GM12878 (cell line): ENCODE measurements around the gene SPRY2. TPM values are rescaled to one million over a fixed set of nuclear protein-coding genes. Genes with fewer than 3 reads are reported as not detected.

ENCODE experiments used
- ATAC-seq: fragments of 200-7000 bp; cut with Tn5 transposase; 3 replicates; pipeline ENCODE4 v1.9.1; 2020; ENCODE audit warnings: mild to moderate bottlenecking, moderate library complexity
- BruUV-seq: library from RNA; stranded (reverse); fragments of 400-500 nt; replicated peaks from 2 replicates; lab custom pipeline; 2021; lab: Mats Ljungman, UMichigan
- CTCF ChIA-PET: fragments of 300-600 bp; sonication (Branson Sonifier 250); formaldehyde crosslinking; extraction: SDS; loops from one replicate; lab custom pipeline; 2021; ENCODE audit warnings: inconsistent platforms; lab: Yijun Ruan, JAX
- POLR2A ChIA-PET: fragments of 350-600 bp; formaldehyde crosslinking; extraction: SDS; loops from one replicate; lab custom pipeline; 2021; ENCODE audit warnings: inconsistent platforms; lab: Charles Lee
- RAD21 ChIA-PET: fragments of 300-600 bp; sonication (Branson Sonifier 250); formaldehyde crosslinking; loops from one replicate; lab custom pipeline; 2023; ENCODE audit warnings: antibody characterized with exemption; ENCODE audit not compliant: unreplicated experiment; lab: Charles Lee
- SMC1A ChIA-PET: fragments of 300-600 bp; sonication (Branson Sonifier 250); formaldehyde crosslinking; loops from one replicate; lab custom pipeline; 2023; ENCODE audit not compliant: unreplicated experiment, uncharacterized antibody; lab: Charles Lee
- DNase-seq: peaks from one replicate; pipeline ENCODE4 v3.0.0-alpha.2; 2011; ENCODE audit warnings: low read depth, low spot score
- FAIRE-seq: peaks from 3 replicates; lab custom pipeline; 2011; peaks lifted over from hg19 to GRCh38; lab: Jason Lieb, UNC
- H2AFZ ChIP-seq: 2 replicates; pipeline ENCODE4 v1.6.0; 2011; ENCODE audit warnings: low read depth, low read length, control low read depth; ENCODE audit not compliant: control insufficient read depth
- H3K27ac ChIP-seq: 2 replicates; pipeline ENCODE4 v1.5.1; 2011; ENCODE audit warnings: control low read depth; ENCODE audit not compliant: control insufficient read depth, insufficient read depth
- H3K27me3 ChIP-seq, 2 experiments: replicated peaks in 1 of 2; 2 replicates each; pipeline versions ENCODE4 v1.6.0 to v1.6.1; 2011; ENCODE audit warnings: low read length in 1 of 2; ENCODE audit not compliant: control insufficient read depth in 2 of 2, insufficient read depth in 2 of 2
- H3K36me3 ChIP-seq, 2 experiments: 2 replicates each; pipeline ENCODE4 v1.5.1; 2011; ENCODE audit warnings: low read length in 1 of 2; ENCODE audit not compliant: control insufficient read depth in 2 of 2, insufficient read depth in 2 of 2
- H3K4me1 ChIP-seq: 2 replicates; pipeline ENCODE4 v1.6.1; 2011; ENCODE audit warnings: mild to moderate bottlenecking, low read length, moderate library complexity, mixed read lengths; ENCODE audit not compliant: control insufficient read depth, insufficient read depth
- H3K4me2 ChIP-seq: 2 replicates; pipeline ENCODE4 v1.6.0; 2011; ENCODE audit warnings: control low read depth; ENCODE audit not compliant: control insufficient read depth, insufficient read depth
- H3K4me3 ChIP-seq: fragments of 200-600 bp; sonication (generic); 2 replicates; pipeline ENCODE4 v1.5.1; 2016
- H3K79me2 ChIP-seq: 2 replicates; pipeline ENCODE4 v1.6.0; 2011; ENCODE audit warnings: low read length; ENCODE audit not compliant: control insufficient read depth, insufficient read depth
- H3K9ac ChIP-seq: 2 replicates; pipeline ENCODE4 v1.8.0; 2011; ENCODE audit warnings: low read length, control low read depth, mixed read lengths; ENCODE audit not compliant: control insufficient read depth, insufficient read depth
- H3K9me3 ChIP-seq: replicated peaks from 3 replicates; pipeline ENCODE4 v1.5.1; 2011; ENCODE audit warnings: mild to moderate bottlenecking, low read length; ENCODE audit not compliant: control insufficient read depth, insufficient read depth
- H4K20me1 ChIP-seq: 2 replicates; pipeline ENCODE4 v1.6.0; 2011; ENCODE audit not compliant: control insufficient read depth, insufficient read depth
- ATF2 ChIP-seq: IDR thresholded peaks from 2 replicates; pipeline ENCODE4 v1.6.1; 2012; ENCODE audit warnings: low read length, inconsistent platforms
- CHD1 ChIP-seq: IDR thresholded peaks from 2 replicates; pipeline ENCODE4 v1.6.1; 2012; ENCODE audit warnings: low read depth, low read length, improper control_type of control experiment
- MEF2B ChIP-seq: fragments of 450-650 bp; IDR thresholded peaks from 2 replicates; pipeline ENCODE4 v1.6.1; 2018; ENCODE audit warnings: mild to moderate bottlenecking, moderate library complexity; ENCODE audit not compliant: partially characterized antibody, poor library complexity, severe bottlenecking
- NFIC ChIP-seq: IDR thresholded peaks from 2 replicates; pipeline ENCODE4 v1.6.1; 2012; ENCODE audit warnings: low read depth, mild to moderate bottlenecking, inconsistent platforms, low read length, moderate library complexity
- USF1 ChIP-seq: IDR thresholded peaks from 2 replicates; pipeline ENCODE4 v1.6.1; 2011; ENCODE audit warnings: borderline replicate concordance, low read depth, mild to moderate bottlenecking, moderate library complexity, mixed read lengths, low read length; ENCODE audit not compliant: insufficient read depth; ENCODE audit errors: extremely low read length
- ZBED1 ChIP-seq: IDR thresholded peaks from 2 replicates; pipeline ENCODE4 v1.6.1; 2016; ENCODE audit warnings: borderline replicate concordance
- WGBS: methylation state at CpG from one replicate; pipeline ENCODE4 v1.1.6; 2016; ENCODE audit warnings: low lambda C conversion rate; ENCODE audit not compliant: insufficient replicate concordance, insufficient coverage; ENCODE audit errors: missing lambda C conversion rate; 5-methylcytosine and 5-hydroxymethylcytosine counted together
- in situ Hi-C: fragments of 300-500 bp; cut with MboI; formaldehyde crosslinking; loops from 9 replicates; pipeline ENCODE4 v1.14.3; 2018; ENCODE audit warnings: mixed read lengths
- intact Hi-C: fragments of 100-400 bp; cut with micrococcal nuclease; formaldehyde crosslinking; loops from one replicate; pipeline ENCODE4 v1.14.2; 2022; ENCODE audit not compliant: unreplicated experiment
- polyA plus RNA-seq, 11 experiments: library from polyadenylated mRNA; depleted of rRNA in 4 of 11; unstranded in 6 of 11; stranded (reverse) in 5 of 11; fragments of >200 nt; fragmentation: Nextera tagmentation in 4 of 11; fragmentation: Illumina TruSeq in 1 of 11; extraction: Ambion mirVana in 4 of 11; extraction: Trizol in 1 of 11; gene quantifications; 1 replicate in 1 of 11; 2 replicates in 10 of 11; pipeline versions ENCODE4 v1.2.1 to v1.2.3, GENCODE V29; 2011 to 2016; ENCODE audit warnings: inconsistent platforms in 2 of 11, missing spikeins in 2 of 11, low read depth in 1 of 11
- total RNA-seq, 4 experiments: library from RNA; depleted of rRNA in 3 of 4; stranded (reverse); fragments of >200 nt in 3 of 4; fragmentation: Illumina TruSeq in 1 of 4; extraction: Trizol in 1 of 4; gene quantifications; 2 replicates each; pipeline versions ENCODE4 v1.2.1 to v1.2.3, GENCODE V29; 2013 to 2021

SPRY2 gene
- total and polyA plus RNA-seq, 10 of the 15 experiments (the other 5 are each of a cell fraction or from before 2014, with no cell fraction given), result 1.8 to 82.1 (median 9.2) TPM

- in situ Hi-C loops, result no loop called here
- Histone ChIP-seq H3K9ac (no peak overlapping the region), H3K79me2 (no peaks in the 10 kb centered on the region), H2AFZ (no peak overlapping the region), H3K27ac (no peak overlapping the region), H3K4me3 (no peak overlapping the region; the same call in 1 of the 2 replicates), H3K4me1 (no peaks in the 10 kb centered on the region), H3K36me3 (no peaks in the 10 kb centered on the region)
- CTCF ChIA-PET, result interaction anchor here (0.6 to 1.6 kb wide), 7 partner anchors 8 to 619 kb away, joined by 3 to 5 read pairs (median 3); no protein-coding TSS in a partner anchor
- FAIRE-seq, result no peak
- ATAC-seq, result no peak
- POLR2A ChIA-PET, result interaction anchor here (0.7 to 0.8 kb wide), 3 partner anchors 14 to 135 kb away, joined by 3 to 7 read pairs (median 3); no protein-coding TSS in a partner anchor
- SMC1A ChIA-PET, result interaction anchor here (0.6 to 2.1 kb wide), 18 partner anchors 8 to 282 kb away, joined by 3 to 13 read pairs (median 5); no protein-coding TSS in a partner anchor
- DNase-seq, result no peak
- TF ChIP-seq NFIC (no peak), USF1 (no peak), ATF2 (no peak), MEF2B (no peak), CHD1 (no peak), ZBED1 (no peak)
- TF ChIP-seq, all 136 proteins: peak for 0
- no peaks in the 10 kb centered on the region for H3K9me3 ChIP-seq
- WGBS, result 44% methylated on average over 2 of the region's 2 CpGs
- intact Hi-C loops, result no loop called here
- no peak overlapping the region for H3K4me2 ChIP-seq
- RAD21 ChIA-PET, result interaction anchor here (0.6 to 1.7 kb wide), 13 partner anchors 8 to 720 kb away, joined by 3 to 7 read pairs (median 3); partner anchors contain the start of gene SPRY2
- H3K27me3 ChIP-seq, result no peaks in the 10 kb centered on the region
- H4K20me1 ChIP-seq, result no peaks in the 10 kb centered on the region
- no TSS peak for BruUV-seq
These were observed 43.4 kb downstream of the SPRY2 start for GRCh38 chr13:80297503-80297902.
